Measurements from ENCODE around the gene ADAM10.

DNA sequence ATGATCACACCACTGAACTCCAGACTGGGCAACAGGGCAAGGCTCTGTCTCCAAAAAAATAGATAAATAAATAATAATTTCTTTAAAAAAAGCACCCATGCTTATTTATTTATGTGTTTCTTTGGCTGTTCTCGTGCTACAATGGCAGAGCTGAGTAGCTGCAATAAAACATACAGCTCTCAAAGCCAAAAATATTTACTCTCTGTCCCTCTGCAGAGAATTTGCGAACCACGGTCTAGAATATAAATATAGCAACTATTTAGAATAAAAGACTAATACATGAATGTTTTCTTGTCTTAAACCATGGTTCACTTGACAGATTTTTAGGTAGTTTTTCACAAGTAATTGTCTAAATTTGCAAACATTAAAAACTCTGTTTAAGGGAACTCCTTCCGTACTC is 72.7 kb downstream of the ADAM10 start:
- TF ChIP-seq, protein P1, sequence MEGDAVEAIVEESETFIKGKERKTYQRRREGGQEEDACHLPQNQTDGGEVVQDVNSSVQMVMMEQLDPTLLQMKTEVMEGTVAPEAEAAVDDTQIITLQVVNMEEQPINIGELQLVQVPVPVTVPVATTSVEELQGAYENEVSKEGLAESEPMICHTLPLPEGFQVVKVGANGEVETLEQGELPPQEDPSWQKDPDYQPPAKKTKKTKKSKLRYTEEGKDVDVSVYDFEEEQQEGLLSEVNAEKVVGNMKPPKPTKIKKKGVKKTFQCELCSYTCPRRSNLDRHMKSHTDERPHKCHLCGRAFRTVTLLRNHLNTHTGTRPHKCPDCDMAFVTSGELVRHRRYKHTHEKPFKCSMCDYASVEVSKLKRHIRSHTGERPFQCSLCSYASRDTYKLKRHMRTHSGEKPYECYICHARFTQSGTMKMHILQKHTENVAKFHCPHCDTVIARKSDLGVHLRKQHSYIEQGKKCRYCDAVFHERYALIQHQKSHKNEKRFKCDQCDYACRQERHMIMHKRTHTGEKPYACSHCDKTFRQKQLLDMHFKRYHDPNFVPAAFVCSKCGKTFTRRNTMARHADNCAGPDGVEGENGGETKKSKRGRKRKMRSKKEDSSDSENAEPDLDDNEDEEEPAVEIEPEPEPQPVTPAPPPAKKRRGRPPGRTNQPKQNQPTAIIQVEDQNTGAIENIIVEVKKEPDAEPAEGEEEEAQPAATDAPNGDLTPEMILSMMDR (IDR thresholded peaks at IDR 0.05; ENCODE audit: low read length) = no peak
- TF ChIP-seq EZH2 (IDR thresholded peaks at IDR 0.05; ENCODE audit: borderline replicate concordance, low read length) = no peak

Measured in OCI-LY1 (cell line).